Peyer's patch (tissue), 4 donors: Measurements from ENCODE around the gene RRP15. TPM values are rescaled to one million over a fixed set of nuclear protein-coding genes. Genes with fewer than 3 reads are reported as not detected.
"Not testable (repeated sequence)": the region's sequence is repeated elsewhere in the genome, so short reads cannot be mapped to it uniquely, and the experiment has no call there.

ENCODE experiments used
- DNase-seq, 3 donors: peaks; one replicate each; pipeline ENCODE4 v3.0.0-alpha.2; 2017 to 2019
- H3K27ac ChIP-seq, 4 donors: fragments of 200-600 bp; sonication (generic); one replicate each; pipeline ENCODE4 v1.5.1; 2016 to 2019
- H3K27me3 ChIP-seq, 2 donors: fragments of 200-600 bp; sonication (generic); one replicate each; pipeline ENCODE4 v1.5.1; 2019
- H3K36me3 ChIP-seq, 3 donors: fragments of 200-600 bp; sonication (generic); one replicate each; pipeline ENCODE4 v1.5.1; 2016 to 2019
- H3K4me1 ChIP-seq, 4 donors: fragments of 200-600 bp; sonication (generic); one replicate each; pipeline ENCODE4 v1.5.1; 2016 to 2019
- H3K4me3 ChIP-seq, 4 donors: fragments of 200-600 bp; sonication (generic); 1 replicate in 3 of 4; 2 replicates in 1 of 4; pipeline ENCODE4 v1.5.1; 2016 to 2019; ENCODE audit warnings: mild to moderate bottlenecking in 1 of 4
- H3K9me3 ChIP-seq, 4 donors: fragments of 200-600 bp; sonication (generic); one replicate each; pipeline ENCODE4 v1.5.1; 2016 to 2019; ENCODE audit warnings: mild to moderate bottlenecking in 1 of 4
- POLR2A ChIP-seq, 2 donors: fragments of 450-650 bp; IDR thresholded peaks; one replicate each; pipeline ENCODE4 v1.5.1; 2017; ENCODE audit warnings: antibody characterized with exemption in 2 of 2, mild to moderate bottlenecking in 2 of 2, moderate library complexity in 2 of 2
- total RNA-seq, 4 donors: library from RNA; depleted of rRNA; stranded (reverse); fragments of >200 nt; gene quantifications; one replicate each; pipeline ENCODE4 v1.1.0, GENCODE V29; 2016
- TF ChIP-seq, protein P1 (sequence below), 6 experiments: fragments of 450-650 bp in 4 of 6; fragments of 200-600 bp in 2 of 6; sonication (generic) in 1 of 6; IDR thresholded peaks; one replicate each; pipeline ENCODE4 v1.5.1; 2017 to 2019; ENCODE audit warnings: antibody characterized with exemption in 6 of 6, mild to moderate bottlenecking in 3 of 6, moderate library complexity in 1 of 6

Gene RRP15
- total RNA-seq, 4 donors from 2014 or later: 2.1 to 8.3 (median 2.5) TPM

- Histone ChIP-seq H3K36me3 (no peaks in the 10 kb centered on the region), H3K9me3 (no peaks in the 10 kb centered on the region), H3K27me3 (no peaks in the 10 kb centered on the region), H3K4me1 (no peaks in the 10 kb centered on the region), H3K4me3 (no peak overlapping the region), H3K27ac (no peak overlapping the region)
- no peak for TF ChIP-seq POLR2A (IDR thresholded peaks at IDR 0.05)
- TF ChIP-seq, protein P1, sequence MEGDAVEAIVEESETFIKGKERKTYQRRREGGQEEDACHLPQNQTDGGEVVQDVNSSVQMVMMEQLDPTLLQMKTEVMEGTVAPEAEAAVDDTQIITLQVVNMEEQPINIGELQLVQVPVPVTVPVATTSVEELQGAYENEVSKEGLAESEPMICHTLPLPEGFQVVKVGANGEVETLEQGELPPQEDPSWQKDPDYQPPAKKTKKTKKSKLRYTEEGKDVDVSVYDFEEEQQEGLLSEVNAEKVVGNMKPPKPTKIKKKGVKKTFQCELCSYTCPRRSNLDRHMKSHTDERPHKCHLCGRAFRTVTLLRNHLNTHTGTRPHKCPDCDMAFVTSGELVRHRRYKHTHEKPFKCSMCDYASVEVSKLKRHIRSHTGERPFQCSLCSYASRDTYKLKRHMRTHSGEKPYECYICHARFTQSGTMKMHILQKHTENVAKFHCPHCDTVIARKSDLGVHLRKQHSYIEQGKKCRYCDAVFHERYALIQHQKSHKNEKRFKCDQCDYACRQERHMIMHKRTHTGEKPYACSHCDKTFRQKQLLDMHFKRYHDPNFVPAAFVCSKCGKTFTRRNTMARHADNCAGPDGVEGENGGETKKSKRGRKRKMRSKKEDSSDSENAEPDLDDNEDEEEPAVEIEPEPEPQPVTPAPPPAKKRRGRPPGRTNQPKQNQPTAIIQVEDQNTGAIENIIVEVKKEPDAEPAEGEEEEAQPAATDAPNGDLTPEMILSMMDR (IDR thresholded peaks at IDR 0.05): no peak
- DNase-seq: no peak
These were observed 30.5 kb downstream of the RRP15 start for GRCh38 chr1:218315638-218316037.

DNA sequence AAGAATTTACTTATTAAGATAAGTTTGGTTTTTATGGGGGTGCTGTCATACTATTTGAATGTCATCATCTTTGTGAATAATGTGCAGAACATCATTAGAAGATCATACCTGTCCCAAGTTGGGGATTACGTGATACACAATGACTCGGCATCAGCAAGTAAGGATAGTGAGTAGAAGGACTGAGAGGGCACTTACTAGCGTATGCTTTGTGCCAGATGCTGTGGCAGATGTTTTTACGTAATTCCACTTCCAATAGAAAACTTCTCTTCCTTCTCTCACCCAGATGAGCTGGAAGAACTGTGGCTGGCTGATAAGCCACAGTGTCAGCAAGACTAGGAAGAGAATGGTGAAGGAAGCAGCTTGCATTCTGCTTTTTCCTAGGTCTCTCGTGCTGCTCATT is 32.0 kb downstream of the RRP15 start:
- TF ChIP-seq, protein P1 (IDR thresholded peaks at IDR 0.05): no peak
- no peak for TF ChIP-seq POLR2A (IDR thresholded peaks at IDR 0.05)
- no peaks in the 10 kb centered on the region for H3K4me1 ChIP-seq
- H3K36me3 ChIP-seq: no peaks in the 10 kb centered on the region
- DNase-seq: no peak
- H3K9me3 ChIP-seq: no peaks in the 10 kb centered on the region
- no peaks in the 10 kb centered on the region for H3K27me3 ChIP-seq
- no peak overlapping the region for H3K27ac ChIP-seq
- no peak overlapping the region for H3K4me3 ChIP-seq

- H3K4me1 ChIP-seq, H3K27ac ChIP-seq, H3K27me3 ChIP-seq, H3K4me3 ChIP-seq, H3K9me3 ChIP-seq, DNase-seq: not testable (repeated sequence)
- H3K36me3 ChIP-seq: peaks cover 0 to 19% (median 0%) of the 10 kb centered on the region in 3 donors
These were observed 35.1 kb downstream of the RRP15 start for GRCh38 chr1:218320182-218320581.

DNA sequence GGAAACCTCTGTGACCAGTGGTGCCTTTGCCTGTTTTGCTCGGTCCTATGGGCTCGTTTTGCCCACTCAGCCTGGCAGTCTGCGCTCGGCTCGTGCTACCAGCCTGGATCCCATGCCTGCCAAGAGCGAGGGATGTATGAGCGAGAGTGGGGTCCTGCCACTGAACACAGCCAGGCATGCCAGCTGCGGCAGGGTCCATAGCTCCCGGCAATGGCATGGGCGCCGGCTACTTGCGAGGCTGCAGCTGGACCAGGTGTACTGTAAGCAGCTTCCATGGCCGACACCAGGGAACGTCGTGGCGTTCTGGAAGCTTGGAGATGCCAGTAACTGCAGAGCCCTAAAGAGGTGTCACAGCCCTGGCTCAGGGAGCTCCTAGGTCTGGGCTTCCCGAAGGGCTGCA is 37.7 kb downstream of the RRP15 start:
- Histone ChIP-seq H3K27ac (no peak overlapping the region), H3K4me3 (no peak overlapping the region), H3K27me3 (no peaks in the 10 kb centered on the region), H3K9me3 (no peaks in the 10 kb centered on the region), H3K36me3 (peaks cover 0 to 19% (median 0%) of the 10 kb centered on the region in 3 donors), H3K4me1 (no peaks in the 10 kb centered on the region)
- TF ChIP-seq, protein P1 (IDR thresholded peaks at IDR 0.05): no peak
- no peak for TF ChIP-seq POLR2A (IDR thresholded peaks at IDR 0.05)
- no peak for DNase-seq

GRCh38 chr1:218323568-218324225 is 38.6 kb downstream of the RRP15 start:
- H3K36me3 ChIP-seq: peaks cover 0 to 19% (median 0%) of the 10 kb centered on the region in 3 donors
- TF ChIP-seq, protein P1 (IDR thresholded peaks at IDR 0.05): no peak
- TF ChIP-seq POLR2A (IDR thresholded peaks at IDR 0.05): no peak
- DNase-seq: no peak

GRCh38 chr1:218324226-218324580 is 39.1 kb downstream of the RRP15 start:
- H3K27me3 ChIP-seq: no peaks in the 10 kb centered on the region
- no peak overlapping the region for H3K27ac ChIP-seq
- no peaks in the 10 kb centered on the region for H3K4me1 ChIP-seq
- DNase-seq: peak in 1 of 3 donors; percentile 44
- H3K36me3 ChIP-seq: peaks cover 0 to 19% (median 0%) of the 10 kb centered on the region in 3 donors
- H3K4me3 ChIP-seq: no peak overlapping the region
- TF ChIP-seq, protein P1 (IDR thresholded peaks at IDR 0.05): no peak
- no peak for TF ChIP-seq POLR2A (IDR thresholded peaks at IDR 0.05)
- no peaks in the 10 kb centered on the region for H3K9me3 ChIP-seq

More at GRCh38 chr1:218323568-218324225, 38.6 kb downstream of the RRP15 start:
- no peaks in the 10 kb centered on the region for H3K27me3 ChIP-seq
- H3K4me1 ChIP-seq: no peaks in the 10 kb centered on the region
- H3K27ac ChIP-seq: no peak overlapping the region
- H3K9me3 ChIP-seq: no peaks in the 10 kb centered on the region
- H3K4me3 ChIP-seq: no peak overlapping the region
